Naive thymus-derived CD4-positive, alpha-beta T cell (primary cell): ENCODE data around the gene GNAS. TPM values are rescaled to one million over a fixed set of nuclear protein-coding genes. Genes with fewer than 3 reads are reported as not detected.

Experiments used
- ATAC-seq: fragments of 150-1000 bp; cut with Tn5 transposase; 2 replicates; pipeline ENCODE4 v1.10.0; 2021; ENCODE audit warnings: mild to moderate bottlenecking, moderate library complexity
- CTCF ChIA-PET: fragments of 350-600 bp; sonication (Branson Sonifier 250); formaldehyde crosslinking; loops from one replicate; lab custom pipeline; 2021; ENCODE audit warnings: antibody characterized with exemption; lab: Charles Lee
- POLR2A ChIA-PET: fragments of 350-600 bp; sonication (Branson Sonifier 250); formaldehyde crosslinking; loops from one replicate; lab custom pipeline; 2021; ENCODE audit warnings: antibody characterized with exemption, inconsistent platforms; lab: Charles Lee
- DNase-seq, 9 donors: peaks; one replicate each; pipeline versions ENCODE4 v3.0.0 to v3.0.0-alpha.2; 2020 to 2022; ENCODE audit warnings: mixed read lengths in 1 of 9
- H3K27ac ChIP-seq: one replicate; pipeline ENCODE4 v1.7.0; 2013; ENCODE audit warnings: mild to moderate bottlenecking, low read depth, low read length, moderate library complexity
- H3K27me3 ChIP-seq, 2 donors: one replicate each; pipeline ENCODE4 v1.7.0; 2013; ENCODE audit warnings: low read length in 2 of 2, mild to moderate bottlenecking in 2 of 2, moderate library complexity in 2 of 2; ENCODE audit not compliant: control insufficient read depth in 2 of 2, insufficient read depth in 2 of 2
- H3K36me3 ChIP-seq, 3 experiments: 1 replicate in 2 of 3; 2 replicates in 1 of 3; pipeline ENCODE4 v1.7.0; 2013; ENCODE audit warnings: low read length in 3 of 3, mild to moderate bottlenecking in 3 of 3, moderate library complexity in 1 of 3; ENCODE audit not compliant: insufficient read depth in 3 of 3, control insufficient read depth in 2 of 3
- H3K4me1 ChIP-seq, 2 donors: one replicate each; pipeline ENCODE4 v1.7.0; 2013; ENCODE audit warnings: low read length in 2 of 2, mild to moderate bottlenecking in 2 of 2, moderate library complexity in 1 of 2; ENCODE audit not compliant: control insufficient read depth in 2 of 2, insufficient read depth in 2 of 2
- H3K4me3 ChIP-seq: 2 replicates; pipeline ENCODE4 v1.7.0; 2013; ENCODE audit warnings: mild to moderate bottlenecking, low read length
- H3K9me3 ChIP-seq, 3 experiments: 1 replicate in 2 of 3; 2 replicates in 1 of 3; pipeline ENCODE4 v1.7.0; 2013; ENCODE audit warnings: low read length in 3 of 3; ENCODE audit not compliant: control insufficient read depth in 2 of 3
- H3K27ac Mint-ChIP-seq, 9 donors: one replicate each; pipeline ENCODE4 v1.8.0; 2020 to 2022; ENCODE audit warnings: mixed read lengths in 9 of 9, mild to moderate bottlenecking in 8 of 9, moderate library complexity in 5 of 9, inconsistent platforms in 2 of 9
- H3K27me3 Mint-ChIP-seq, 5 donors: one replicate each; pipeline ENCODE4 v1.8.0; 2021 to 2022; ENCODE audit warnings: mixed read lengths in 5 of 5, mild to moderate bottlenecking in 1 of 5
- H3K36me3 Mint-ChIP-seq, 5 donors: one replicate each; pipeline ENCODE4 v1.8.0; 2020 to 2022; ENCODE audit warnings: mixed read lengths in 5 of 5, mild to moderate bottlenecking in 3 of 5, inconsistent platforms in 1 of 5
- H3K4me1 Mint-ChIP-seq, 7 donors: one replicate each; pipeline ENCODE4 v1.8.0; 2020 to 2022; ENCODE audit warnings: mixed read lengths in 7 of 7, mild to moderate bottlenecking in 3 of 7, inconsistent platforms in 1 of 7
- H3K4me3 Mint-ChIP-seq, 10 donors: one replicate each; pipeline ENCODE4 v1.8.0; 2020 to 2022; ENCODE audit warnings: mild to moderate bottlenecking in 10 of 10, mixed read lengths in 10 of 10, moderate library complexity in 6 of 10, inconsistent platforms in 2 of 10
- H3K9me3 Mint-ChIP-seq, 11 donors: one replicate each; pipeline ENCODE4 v1.8.0; 2020 to 2022; ENCODE audit warnings: mixed read lengths in 11 of 11, mild to moderate bottlenecking in 4 of 11, inconsistent platforms in 1 of 11, moderate library complexity in 1 of 11
- intact Hi-C, 2 donors: fragments of 100-400 bp; cut with micrococcal nuclease; formaldehyde crosslinking; loops; one replicate each; pipeline ENCODE4 v1.15.1; 2023
- polyA plus RNA-seq, 2 donors: library from polyadenylated mRNA; unstranded; fragments of 300-500 nt; fragmentation: Illumina TruSeq; gene quantifications; one replicate each; pipeline ENCODE4 v1.2.3, GENCODE V29; 2021
- total RNA-seq, 6 experiments: library from RNA in 5 of 6; stranded (reverse) in 5 of 6; gene quantifications; 1 replicate in 5 of 6; 2 replicates in 1 of 6; pipeline ENCODE4 v1.2.3 and lab custom pipeline; 2021 to 2026

The GNAS gene
- total and polyA plus RNA-seq, 7 experiments from 2014 or later: 147 to 907 (median 726) TPM

GRCh38 chr20:58890518-58891085 is 38.1 kb downstream of the GNAS start:
- Histone ChIP-seq H3K9me3 (no peaks in the 10 kb centered on the region), H3K27me3 (no peaks in the 10 kb centered on the region), H3K4me3 (peak overlapping the region; percentile 74), H3K36me3 (peaks cover 0 to 4% (median 0%) of the 10 kb centered on the region in 3 experiments), H3K27ac (peak overlapping the region; percentile 95), H3K4me1 (peaks cover 23 to 25% of the 10 kb centered on the region in 2 donors)
- H3K36me3 Mint-ChIP-seq: peaks cover 0 to 12% (median 0%) of the 10 kb centered on the region in 5 donors
- intact Hi-C loops: loop anchor here (1.0 to 10.0 kb wide), 11 partner anchors 12 to 1493 kb away; partner anchors contain the start of genes ZNF831 (in 2 of the 2), GNAS (in 1 of the 2), PMEPA1 (in 1 of the 2) and RAB22A (in 1 of the 2)
- peak overlapping the region; percentile 89 to 98 (median 95) for H3K27ac Mint-ChIP-seq
- peaks cover 0 to 3% (median 0%) of the 10 kb centered on the region in 5 donors for H3K27me3 Mint-ChIP-seq
- ATAC-seq: peak; percentile 47
- ChIA-PET CTCF (no interaction called here), POLR2A (interaction anchor here (0.6 to 2.2 kb wide), 13 partner anchors 12 to 239 kb away, joined by 3 to 17 read pairs (median 4); partner anchors contain the start of genes ATP5F1E, PRELID3B and STX16)
- H3K4me1 Mint-ChIP-seq: peaks cover 31 to 59% (median 52%) of the 10 kb centered on the region in 7 donors
- DNase-seq: peak; percentile 57 to 75 (median 71)
- H3K4me3 Mint-ChIP-seq: peak overlapping the region; percentile 87 to 98 (median 94)
- H3K9me3 Mint-ChIP-seq: peaks cover 0 to 7% (median 0%) of the 10 kb centered on the region in 11 donors

GRCh38 chr20:58891086-58891717 is 38.7 kb downstream of the GNAS start:
- ATAC-seq (peak; percentile 49), DNase-seq (peak; percentile 54 to 75 (median 71))
- peaks cover 23 to 31% of the 10 kb centered on the region in 2 donors for H3K4me1 ChIP-seq
- H3K4me1 Mint-ChIP-seq: peaks cover 36 to 61% (median 55%) of the 10 kb centered on the region in 7 donors
- peak overlapping the region; percentile 96 for H3K27ac ChIP-seq
- H3K4me3 ChIP-seq: peak overlapping the region; percentile 74
- H3K36me3 ChIP-seq: peaks cover 0 to 7% (median 0%) of the 10 kb centered on the region in 3 experiments
- peaks cover 0 to 3% (median 0%) of the 10 kb centered on the region in 5 donors for H3K27me3 Mint-ChIP-seq
- ChIA-PET POLR2A (interaction anchor here (0.6 to 1.4 kb wide), 8 partner anchors 12 to 240 kb away, joined by 3 to 13 read pairs (median 4); partner anchors contain the start of genes ATP5F1E, PRELID3B and STX16), CTCF (no interaction called here)
- intact Hi-C loops: loop anchor here (1.0 to 10.0 kb wide), 9 partner anchors 231 to 1494 kb away; partner anchors contain the start of genes ZNF831 (in 2 of the 2), PMEPA1 (in 1 of the 2), RAB22A (in 1 of the 2) and VAPB (in 1 of the 2)
- H3K9me3 Mint-ChIP-seq: peaks cover 0 to 7% (median 0%) of the 10 kb centered on the region in 11 donors
- no peaks in the 10 kb centered on the region for H3K27me3 ChIP-seq
- peak overlapping the region; percentile 70 to 98 (median 82) for H3K4me3 Mint-ChIP-seq
- no peaks in the 10 kb centered on the region for H3K9me3 ChIP-seq
- peaks cover 0 to 10% (median 0%) of the 10 kb centered on the region in 5 donors for H3K36me3 Mint-ChIP-seq
- peak overlapping the region; percentile 62 to 99 (median 89) for H3K27ac Mint-ChIP-seq

GRCh38 chr20:58891718-58892140 is 39.2 kb downstream of the GNAS start:
- peaks cover 0 to 10% (median 0%) of the 10 kb centered on the region in 5 donors for H3K36me3 Mint-ChIP-seq
- H3K4me1 Mint-ChIP-seq: peaks cover 40 to 62% (median 56%) of the 10 kb centered on the region in 7 donors
- Histone ChIP-seq H3K9me3 (no peaks in the 10 kb centered on the region), H3K4me1 (peaks cover 25 to 32% of the 10 kb centered on the region in 2 donors), H3K27ac (peak overlapping the region; percentile 96), H3K4me3 (peak overlapping the region; percentile 69), H3K27me3 (no peaks in the 10 kb centered on the region), H3K36me3 (peaks cover 0 to 7% (median 0%) of the 10 kb centered on the region in 3 experiments)
- intact Hi-C loops: loop anchor here (1.0 to 10.0 kb wide), 16 partner anchors 17 to 1494 kb away; partner anchors contain the start of genes VAPB (in 2 of the 2), ZNF831 (in 2 of the 2), ATP5F1E (in 1 of the 2) and NELFCD (in 1 of the 2)
- DNase-seq (peak in 2 of 9 donors; percentile 37 to 39), ATAC-seq (peak; percentile 1)
- ChIA-PET POLR2A (interaction anchor here (1.0 to 1.4 kb wide), 7 partner anchors 14 to 240 kb away, joined by 3 to 13 read pairs (median 5); partner anchors contain the start of genes ATP5F1E, PRELID3B and STX16), CTCF (no interaction called here)
- peak overlapping the region; percentile 92 to 99 (median 97) for H3K27ac Mint-ChIP-seq
- H3K9me3 Mint-ChIP-seq: peaks cover 0 to 7% (median 0%) of the 10 kb centered on the region in 11 donors
- peaks cover 0 to 3% (median 0%) of the 10 kb centered on the region in 5 donors for H3K27me3 Mint-ChIP-seq
- peak overlapping the region; percentile 91 to 99 (median 96) for H3K4me3 Mint-ChIP-seq

GRCh38 chr20:58892141-58892931 is 39.8 kb downstream of the GNAS start:
- Histone ChIP-seq H3K4me1 (peaks cover 29 to 37% of the 10 kb centered on the region in 2 donors), H3K9me3 (no peaks in the 10 kb centered on the region), H3K36me3 (peaks cover 0 to 10% (median 0%) of the 10 kb centered on the region in 3 experiments), H3K27ac (peak overlapping the region; percentile 96), H3K4me3 (peak overlapping the region; percentile 69), H3K27me3 (no peaks in the 10 kb centered on the region)
- peak; percentile 47 to 84 (median 79) for DNase-seq
- peaks cover 0 to 3% (median 0%) of the 10 kb centered on the region in 5 donors for H3K27me3 Mint-ChIP-seq
- ChIA-PET CTCF (no interaction called here), POLR2A (interaction anchor here (0.7 to 1.4 kb wide), 9 partner anchors 15 to 272 kb away, joined by 3 to 13 read pairs (median 5); partner anchors contain the start of genes ATP5F1E, PRELID3B and STX16)
- intact Hi-C loops: loop anchor here (1.0 to 10.0 kb wide), 15 partner anchors 16 to 1495 kb away; partner anchors contain the start of genes VAPB (in 2 of the 2), ZNF831 (in 2 of the 2), ATP5F1E (in 1 of the 2) and NELFCD (in 1 of the 2)
- peak overlapping the region; percentile 91 to 99 (median 96) for H3K4me3 Mint-ChIP-seq
- peaks cover 0 to 7% (median 0%) of the 10 kb centered on the region in 11 donors for H3K9me3 Mint-ChIP-seq
- peak overlapping the region; percentile 92 to 99 (median 97) for H3K27ac Mint-ChIP-seq
- peak; percentile 29 for ATAC-seq
- peaks cover 0 to 13% (median 0%) of the 10 kb centered on the region in 5 donors for H3K36me3 Mint-ChIP-seq
- H3K4me1 Mint-ChIP-seq: peaks cover 41 to 62% (median 56%) of the 10 kb centered on the region in 7 donors

- no peaks in the 10 kb centered on the region for H3K27me3 ChIP-seq
- peaks cover 0 to 15% (median 3%) of the 10 kb centered on the region in 5 donors for H3K36me3 Mint-ChIP-seq
- peaks cover 32 to 37% of the 10 kb centered on the region in 2 donors for H3K4me1 ChIP-seq
- ATAC-seq (no peak), DNase-seq (no peak)
- H3K4me3 ChIP-seq: peak overlapping the region; percentile 69
- H3K27ac ChIP-seq: peak overlapping the region; percentile 96
- H3K4me1 Mint-ChIP-seq: peaks cover 42 to 61% (median 56%) of the 10 kb centered on the region in 7 donors
- intact Hi-C loops: loop anchor here (1.0 to 10.0 kb wide), 15 partner anchors 15 to 1496 kb away; partner anchors contain the start of genes NELFCD (in 2 of the 2), VAPB (in 2 of the 2), ZNF831 (in 2 of the 2) and ATP5F1E (in 1 of the 2)
- H3K9me3 Mint-ChIP-seq: peaks cover 0 to 7% (median 0%) of the 10 kb centered on the region in 11 donors
- peaks cover 0 to 10% (median 0%) of the 10 kb centered on the region in 3 experiments for H3K36me3 ChIP-seq
- H3K27ac Mint-ChIP-seq: peak overlapping the region; percentile 92 to 99 (median 97)
- ChIA-PET CTCF (no interaction called here), POLR2A (interaction anchor here (0.6 to 1.4 kb wide), 5 partner anchors 16 to 272 kb away, joined by 3 to 6 read pairs (median 4); no protein-coding TSS in a partner anchor)
- H3K27me3 Mint-ChIP-seq: peaks cover 0 to 3% (median 0%) of the 10 kb centered on the region in 5 donors
- H3K9me3 ChIP-seq: no peaks in the 10 kb centered on the region
- H3K4me3 Mint-ChIP-seq: peak overlapping the region; percentile 91 to 99 (median 96)
These were observed 40.4 kb downstream of the GNAS start for GRCh38 chr20:58892932-58893224.
